GM21786 (cell line): ENCODE results near the gene C6orf132.
A peak's percentile ranks its signal among the peaks of the same experiment; 100 is the strongest.

ENCODE experiments used
- ATAC-seq: cut with Tn5 transposase; IDR thresholded peaks from one replicate; pipeline ENCODE4 v1.9.1; 2021; ENCODE audit not compliant: unreplicated experiment

The C6orf132 gene

GRCh38 chr6:42106112-42107023 lies 36.1 kb downstream of the C6orf132 start:
- no peak for ATAC-seq

- no peak for ATAC-seq
Measured at GRCh38 chr6:42105709-42106108, 36.7 kb downstream of the C6orf132 start.

- no peak for ATAC-seq
Measured at GRCh38 chr6:42105156-42105648, 37.2 kb downstream of the C6orf132 start.

GRCh38 chr6:42104804-42105125 lies 37.7 kb downstream of the C6orf132 start:
- ATAC-seq: no peak

- ATAC-seq: peak; percentile 53
Measured at GRCh38 chr6:42104095-42104803, 38.2 kb downstream of the C6orf132 start.

- no peak for ATAC-seq
Measured at GRCh38 chr6:42103753-42104094, 38.7 kb downstream of the C6orf132 start.

- no peak for ATAC-seq
Measured at GRCh38 chr6:42103216-42103615, 39.2 kb downstream of the C6orf132 start.

GRCh38 chr6:42101186-42101657 lies 41.2 kb downstream of the C6orf132 start:
- ATAC-seq: no peak

GRCh38 chr6:42100029-42100901 lies 42.2 kb downstream of the C6orf132 start:
- no peak for ATAC-seq

- no peak for ATAC-seq
Measured at GRCh38 chr6:42099340-42100028, 42.9 kb downstream of the C6orf132 start.

- no peak for ATAC-seq
Measured at GRCh38 chr6:42095776-42096541, 46.5 kb downstream of the C6orf132 start.

- ATAC-seq: no peak
Measured at GRCh38 chr6:42095094-42095493, 47.3 kb downstream of the C6orf132 start.

- ATAC-seq: no peak
Measured at GRCh38 chr6:42093582-42094329, 48.7 kb downstream of the C6orf132 start.

- no peak for ATAC-seq
Measured at GRCh38 chr6:42091718-42092023, 50.7 kb downstream of the C6orf132 start.

GRCh38 chr6:42090819-42091717 lies 51.4 kb downstream of the C6orf132 start:
- ATAC-seq: no peak

GRCh38 chr6:42088101-42088591 lies 54.3 kb downstream of the C6orf132 start:
- ATAC-seq: no peak

- ATAC-seq: no peak
Measured at GRCh38 chr6:42086046-42087035, 56.1 kb downstream of the C6orf132 start.
